ACHN (cell line): ENCODE results near the gene ACKR3.

ENCODE experiments used
- DNase-seq: peaks from one replicate; pipeline ENCODE4 v3.0.0-alpha.2; 2015
- in situ Hi-C: cut with HindIII; loops from 2 replicates; pipeline ENCODE4 v1.10.0; 2017; ENCODE audit warnings: low sequenced_read_pairs, low pct_ligation_motif_present, low pct_unique_long_range_greater_than_20kb

The ACKR3 gene

GRCh38 chr2:236547725-236548124, 21.9 kb upstream of the ACKR3 start:
- no peak for DNase-seq
- in situ Hi-C loops: no loop called here

GRCh38 chr2:236548179-236548921, 21.3 kb upstream of the ACKR3 start:
- in situ Hi-C loops: no loop called here
- DNase-seq: no peak

GRCh38 chr2:236549165-236549564, 20.5 kb upstream of the ACKR3 start:
- in situ Hi-C loops: no loop called here

GRCh38 chr2:236550290-236550689, 19.3 kb upstream of the ACKR3 start:
- in situ Hi-C loops: no loop called here

More at GRCh38 chr2:236549165-236549564, 20.5 kb upstream of the ACKR3 start:
- no peak for DNase-seq

GRCh38 chr2:236550701-236551465, 18.7 kb upstream of the ACKR3 start:
- in situ Hi-C loops: no loop called here
- DNase-seq: no peak

More at GRCh38 chr2:236550290-236550689, 19.3 kb upstream of the ACKR3 start:
- DNase-seq: no peak

- DNase-seq: no peak
Measured at GRCh38 chr2:236551471-236552211, 18.0 kb upstream of the ACKR3 start.

GRCh38 chr2:236552212-236552542, 17.4 kb upstream of the ACKR3 start:
- in situ Hi-C loops: no loop called here
- DNase-seq: no peak

More at GRCh38 chr2:236551471-236552211, 18.0 kb upstream of the ACKR3 start:
- in situ Hi-C loops: no loop called here

GRCh38 chr2:236552581-236553363, 16.9 kb upstream of the ACKR3 start:
- in situ Hi-C loops: no loop called here
- no peak for DNase-seq

- no peak for DNase-seq
- in situ Hi-C loops: no loop called here
Measured at GRCh38 chr2:236553522-236553921, 16.1 kb upstream of the ACKR3 start.

GRCh38 chr2:236554629-236555282, 14.9 kb upstream of the ACKR3 start:
- in situ Hi-C loops: no loop called here
- DNase-seq: no peak

GRCh38 chr2:236555481-236555880, 14.1 kb upstream of the ACKR3 start:
- DNase-seq: no peak
- in situ Hi-C loops: no loop called here

GRCh38 chr2:236557306-236558030, 12.2 kb upstream of the ACKR3 start:
- no peak for DNase-seq
- in situ Hi-C loops: no loop called here

- DNase-seq: no peak
- in situ Hi-C loops: no loop called here
Measured at GRCh38 chr2:236558036-236558435, 11.6 kb upstream of the ACKR3 start.

- DNase-seq: no peak
- in situ Hi-C loops: no loop called here
Measured at GRCh38 chr2:236558993-236559978, 10.3 kb upstream of the ACKR3 start.

GRCh38 chr2:236561874-236562273, 7.8 kb upstream of the ACKR3 start:
- in situ Hi-C loops: no loop called here
- DNase-seq: no peak

GRCh38 chr2:236562434-236562833, 7.2 kb upstream of the ACKR3 start:
- peak; percentile 42 for DNase-seq
- in situ Hi-C loops: no loop called here
